ENCODE data around the gene ABHD17B. TPM values are rescaled to one million over a fixed set of nuclear protein-coding genes. Genes with fewer than 3 reads are reported as not detected.
A peak's percentile ranks its signal among the peaks of the same experiment; 100 is the strongest.

The ABHD17B gene
- total RNA-seq, 2 donors from 2014 or later = 29.2 to 33.9 TPM

DNA sequence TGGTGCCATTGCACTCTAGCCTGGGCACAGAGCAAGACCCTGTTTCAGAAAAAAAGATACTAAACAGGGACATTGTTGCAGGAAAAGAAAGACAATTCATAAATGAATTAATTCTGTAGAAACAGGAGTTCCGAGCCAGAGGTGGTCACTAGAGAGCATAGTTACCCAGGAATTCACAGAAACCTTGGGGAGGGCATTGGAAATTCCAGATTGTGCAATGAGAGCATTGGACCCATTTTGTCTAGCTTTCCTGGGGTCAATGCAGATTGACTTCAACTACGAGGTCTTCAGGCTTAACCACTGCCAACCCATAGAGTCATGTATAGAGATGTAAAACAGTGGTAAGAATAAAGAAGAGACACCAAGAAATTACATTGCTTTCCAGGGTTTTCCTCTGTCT lies 63.1 kb downstream of the ABHD17B start:
- ATAC-seq (no peak), DNase-seq (ENCODE audit: low spot score) (no peak)
- no peaks in the 10 kb centered on the region for H3K9me3 Mint-ChIP-seq
- H3K27me3 Mint-ChIP-seq = no peaks in the 10 kb centered on the region
- no peaks in the 10 kb centered on the region for H3K4me1 Mint-ChIP-seq (ENCODE audit: low read depth in 2 of 2)
- H3K36me3 Mint-ChIP-seq = no peaks in the 10 kb centered on the region
- H3K27ac Mint-ChIP-seq = no peak overlapping the region
- no peak overlapping the region for H3K4me3 Mint-ChIP-seq

- Mint-ChIP-seq H3K27me3 (no peaks in the 10 kb centered on the region), H3K4me1 (ENCODE audit: low read depth in 2 of 2) (no peaks in the 10 kb centered on the region), H3K36me3 (no peaks in the 10 kb centered on the region), H3K9me3 (no peaks in the 10 kb centered on the region), H3K4me3 (no peak overlapping the region), H3K27ac (no peak overlapping the region)
- DNase-seq (ENCODE audit: low spot score) (no peak), ATAC-seq (no peak)
Observed at GRCh38 chr9:71844808-71845207, 66.2 kb downstream of the ABHD17B start.

GRCh38 chr9:71839668-71840067 lies 71.3 kb downstream of the ABHD17B start:
- no peak overlapping the region for H3K4me3 Mint-ChIP-seq
- DNase-seq (ENCODE audit: low spot score) (no peak), ATAC-seq (no peak)
- H3K9me3 Mint-ChIP-seq = no peaks in the 10 kb centered on the region
- H3K27ac Mint-ChIP-seq = no peak overlapping the region
- H3K27me3 Mint-ChIP-seq = no peaks in the 10 kb centered on the region
- H3K36me3 Mint-ChIP-seq = no peaks in the 10 kb centered on the region
- no peaks in the 10 kb centered on the region for H3K4me1 Mint-ChIP-seq (ENCODE audit: low read depth in 2 of 2)

DNA sequence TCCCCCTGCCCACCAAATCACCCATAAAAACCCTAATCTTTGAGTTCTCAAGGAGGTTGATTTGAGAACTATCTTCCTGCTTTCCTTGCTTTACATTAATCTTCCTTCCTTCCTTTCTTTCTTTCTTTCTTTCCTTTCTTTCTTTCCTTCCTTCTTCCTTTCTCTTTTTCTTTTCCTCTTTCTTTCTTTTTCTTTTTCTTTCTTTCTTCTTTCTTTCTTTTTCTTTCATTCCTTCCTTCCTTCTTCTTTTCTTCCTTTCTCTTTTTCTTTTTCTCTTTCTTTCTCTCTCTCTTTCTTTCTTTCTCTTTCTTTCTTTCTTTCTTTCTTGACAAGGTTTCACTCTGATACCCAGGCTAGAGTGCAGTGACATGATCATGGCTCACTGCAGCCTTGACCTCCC lies 75.4 kb downstream of the ABHD17B start:
- Mint-ChIP-seq H3K27me3 (no peaks in the 10 kb centered on the region), H3K9me3 (no peaks in the 10 kb centered on the region), H3K4me3 (no peak overlapping the region), H3K27ac (no peak overlapping the region), H3K4me1 (ENCODE audit: low read depth in 2 of 2) (no peaks in the 10 kb centered on the region), H3K36me3 (no peaks in the 10 kb centered on the region)
- no peak for DNase-seq (ENCODE audit: low spot score)
- ATAC-seq = no peak

GRCh38 chr9:71830929-71831328 lies 80.1 kb downstream of the ABHD17B start:
- no peak for ATAC-seq
- H3K27me3 Mint-ChIP-seq = no peaks in the 10 kb centered on the region
- H3K36me3 Mint-ChIP-seq = no peaks in the 10 kb centered on the region
- no peak overlapping the region for H3K27ac Mint-ChIP-seq
- H3K4me3 Mint-ChIP-seq = no peak overlapping the region
- H3K4me1 Mint-ChIP-seq (ENCODE audit: low read depth in 2 of 2) = no peaks in the 10 kb centered on the region
- no peak for DNase-seq (ENCODE audit: low spot score)
- H3K9me3 Mint-ChIP-seq = no peaks in the 10 kb centered on the region

DNA sequence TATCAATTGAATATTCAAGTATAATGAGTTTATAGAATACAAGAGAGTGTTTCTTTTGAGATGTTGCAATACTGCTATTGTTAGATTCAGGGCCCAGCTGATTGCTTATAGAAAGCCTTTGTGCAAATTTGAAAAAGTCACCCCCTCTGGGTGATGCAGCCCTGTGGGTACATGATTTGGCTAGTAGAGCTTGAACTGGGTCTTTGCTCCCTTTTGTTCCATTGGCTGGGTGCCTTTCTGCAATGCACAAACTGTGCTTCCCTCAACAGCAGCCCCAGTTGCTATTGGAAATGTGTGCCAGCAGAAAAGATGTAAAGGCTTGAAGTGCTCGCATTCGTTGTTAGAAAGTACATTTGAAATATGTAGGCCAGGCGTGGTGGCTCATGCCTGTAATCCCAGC lies 80.8 kb downstream of the ABHD17B start:
- H3K27ac Mint-ChIP-seq = no peak overlapping the region
- no peak for ATAC-seq
- H3K27me3 Mint-ChIP-seq = no peaks in the 10 kb centered on the region

GRCh38 chr9:71826279-71826678 lies 84.7 kb downstream of the ABHD17B start:
- no peak for DNase-seq (ENCODE audit: low spot score)
- H3K27ac Mint-ChIP-seq = no peak overlapping the region
- no peaks in the 10 kb centered on the region for H3K9me3 Mint-ChIP-seq
- no peak overlapping the region for H3K4me3 Mint-ChIP-seq
- no peaks in the 10 kb centered on the region for H3K27me3 Mint-ChIP-seq
- H3K4me1 Mint-ChIP-seq (ENCODE audit: low read depth in 2 of 2) = no peaks in the 10 kb centered on the region
- ATAC-seq = no peak
- no peaks in the 10 kb centered on the region for H3K36me3 Mint-ChIP-seq

More for the DNA sequence above, 80.8 kb downstream of the ABHD17B start:
- Mint-ChIP-seq H3K4me1 (ENCODE audit: low read depth in 2 of 2) (no peaks in the 10 kb centered on the region), H3K9me3 (no peaks in the 10 kb centered on the region), H3K36me3 (no peaks in the 10 kb centered on the region), H3K4me3 (no peak overlapping the region)
- no peak for DNase-seq (ENCODE audit: low spot score)

DNA sequence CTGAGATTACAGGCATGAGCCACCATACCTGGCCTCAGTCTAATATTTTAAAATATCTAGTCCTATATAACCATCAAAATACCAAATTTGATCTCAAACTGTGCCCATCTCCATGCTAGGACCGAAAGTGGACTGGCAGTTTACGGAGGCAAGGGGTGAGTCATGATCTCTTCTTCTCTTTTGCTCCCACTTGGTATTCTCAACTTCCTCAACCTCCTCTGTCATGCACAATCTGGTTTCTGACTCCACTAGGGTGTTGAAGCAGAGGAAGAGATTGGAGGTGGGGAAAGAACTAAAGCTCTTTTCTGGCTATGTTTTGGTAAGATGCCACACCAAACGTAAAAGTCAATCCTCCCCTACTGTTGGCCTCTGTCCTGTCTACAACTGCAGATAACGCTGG lies 86.7 kb downstream of the ABHD17B start:
- ATAC-seq = no peak
- no peaks in the 10 kb centered on the region for H3K36me3 Mint-ChIP-seq
- no peak overlapping the region for H3K4me3 Mint-ChIP-seq
- H3K27me3 Mint-ChIP-seq = no peaks in the 10 kb centered on the region
- H3K27ac Mint-ChIP-seq = no peak overlapping the region
- DNase-seq (ENCODE audit: low spot score) = no peak
- no peaks in the 10 kb centered on the region for H3K9me3 Mint-ChIP-seq
- no peaks in the 10 kb centered on the region for H3K4me1 Mint-ChIP-seq (ENCODE audit: low read depth in 2 of 2)

DNA sequence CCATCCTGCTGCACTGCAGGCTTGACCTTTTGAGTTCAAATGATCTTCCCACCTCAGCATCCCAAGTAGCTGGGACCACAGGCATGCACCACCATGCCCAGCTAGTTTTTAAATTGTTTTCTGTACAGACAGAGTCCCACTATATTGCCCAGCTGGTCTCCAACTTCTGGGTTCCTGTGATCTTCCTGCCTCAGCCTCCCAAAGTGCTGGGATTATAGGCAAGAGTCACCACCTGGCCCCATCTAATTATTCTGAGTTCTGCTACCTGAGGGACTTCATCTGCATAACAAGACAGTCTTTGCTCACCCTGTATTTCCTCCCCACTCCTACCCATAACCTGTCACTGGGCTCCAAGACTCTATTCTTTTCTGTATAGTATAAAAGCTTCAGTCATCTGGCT lies 88.1 kb downstream of the ABHD17B start:
- DNase-seq (ENCODE audit: low spot score) = no peak
- Mint-ChIP-seq H3K9me3 (no peaks in the 10 kb centered on the region), H3K27me3 (no peaks in the 10 kb centered on the region), H3K27ac (no peak overlapping the region), H3K4me1 (ENCODE audit: low read depth in 2 of 2) (peaks cover 0 to 2% of the 10 kb centered on the region in 2 donors), H3K36me3 (no peaks in the 10 kb centered on the region), H3K4me3 (no peak overlapping the region)
- ATAC-seq = no peak

DNA sequence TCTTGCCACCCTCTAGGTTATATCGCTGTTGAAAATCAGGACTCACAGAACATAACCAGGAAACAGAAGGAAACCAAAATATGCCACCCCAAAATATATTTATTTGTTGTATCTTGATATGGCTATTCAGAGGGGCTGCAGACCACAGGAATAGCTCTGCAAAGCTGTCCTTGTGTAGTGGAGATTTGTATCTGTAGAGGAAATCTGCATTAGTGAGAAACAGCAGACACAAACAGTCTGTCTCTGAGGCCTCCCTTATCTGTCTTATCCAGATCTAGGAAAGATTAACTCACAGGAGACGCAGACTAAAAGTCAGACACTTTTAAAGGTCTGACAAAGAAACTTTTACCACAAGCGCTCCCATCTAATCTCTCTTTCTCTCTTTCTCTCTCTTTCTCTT lies 88.5 kb downstream of the ABHD17B start:
- DNase-seq (ENCODE audit: low spot score) (no peak), ATAC-seq (no peak)
- Mint-ChIP-seq H3K9me3 (no peaks in the 10 kb centered on the region), H3K36me3 (no peaks in the 10 kb centered on the region), H3K4me1 (ENCODE audit: low read depth in 2 of 2) (peaks cover 2 to 5% of the 10 kb centered on the region in 2 donors), H3K4me3 (no peak overlapping the region), H3K27ac (no peak overlapping the region), H3K27me3 (no peaks in the 10 kb centered on the region)

DNA sequence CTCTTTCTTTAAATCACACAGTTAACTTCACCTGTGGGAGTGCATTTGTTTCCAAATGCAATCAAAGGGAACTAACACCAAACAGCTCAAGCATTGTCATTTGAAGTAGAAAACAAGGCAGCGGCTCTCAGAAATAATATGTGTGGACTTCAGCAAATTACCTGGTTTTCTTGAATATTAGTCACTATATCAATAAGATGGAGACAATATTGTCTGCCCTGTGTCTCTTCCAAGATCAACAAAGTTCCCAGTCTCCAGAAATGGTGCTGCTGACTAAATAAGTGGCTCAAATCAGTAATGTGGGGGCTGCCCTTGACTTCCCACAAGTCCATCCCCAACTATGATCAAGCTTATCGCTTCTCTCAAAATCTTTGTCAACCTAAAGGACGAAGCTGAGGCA lies 89.6 kb downstream of the ABHD17B start:
- no peak overlapping the region for H3K27ac Mint-ChIP-seq
- no peaks in the 10 kb centered on the region for H3K9me3 Mint-ChIP-seq
- no peaks in the 10 kb centered on the region for H3K36me3 Mint-ChIP-seq
- no peaks in the 10 kb centered on the region for H3K27me3 Mint-ChIP-seq
- ATAC-seq = no peak
- H3K4me3 Mint-ChIP-seq = no peak overlapping the region
- peaks cover 10 to 12% of the 10 kb centered on the region in 2 donors for H3K4me1 Mint-ChIP-seq (ENCODE audit: low read depth in 2 of 2)
- DNase-seq (ENCODE audit: low spot score) = no peak

DNA sequence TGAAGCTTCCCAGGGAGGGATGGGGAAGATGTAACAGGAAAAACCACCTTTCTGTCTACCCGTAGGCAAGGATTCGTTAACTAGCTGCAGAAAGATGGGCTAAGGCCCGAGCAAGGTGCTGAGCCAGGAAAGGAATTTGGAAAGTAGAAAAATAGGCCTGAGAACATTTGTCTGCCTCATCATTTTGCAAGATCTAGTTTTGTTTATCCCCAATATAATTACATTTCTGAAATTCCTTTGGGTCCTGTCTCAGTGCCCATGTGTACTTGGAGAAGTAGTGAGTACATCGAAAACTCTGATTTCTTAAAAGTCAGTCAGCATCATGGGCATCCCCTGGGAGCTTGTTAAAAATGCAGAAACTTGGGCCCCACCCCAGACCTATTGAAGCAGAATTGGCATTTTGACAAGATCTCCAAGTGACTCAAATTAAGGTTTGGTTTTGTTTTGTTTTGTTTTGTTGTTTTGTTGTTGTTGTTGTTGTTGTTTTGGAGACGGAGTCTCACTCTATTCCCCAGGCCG lies 90.5 kb downstream of the ABHD17B start:
- Mint-ChIP-seq H3K27ac (no peak overlapping the region), H3K9me3 (no peaks in the 10 kb centered on the region), H3K4me1 (ENCODE audit: low read depth in 2 of 2) (peaks cover 10 to 12% of the 10 kb centered on the region in 2 donors), H3K4me3 (no peak overlapping the region), H3K36me3 (no peaks in the 10 kb centered on the region), H3K27me3 (no peaks in the 10 kb centered on the region)
- ATAC-seq = no peak
- DNase-seq (ENCODE audit: low spot score) = no peak

DNA sequence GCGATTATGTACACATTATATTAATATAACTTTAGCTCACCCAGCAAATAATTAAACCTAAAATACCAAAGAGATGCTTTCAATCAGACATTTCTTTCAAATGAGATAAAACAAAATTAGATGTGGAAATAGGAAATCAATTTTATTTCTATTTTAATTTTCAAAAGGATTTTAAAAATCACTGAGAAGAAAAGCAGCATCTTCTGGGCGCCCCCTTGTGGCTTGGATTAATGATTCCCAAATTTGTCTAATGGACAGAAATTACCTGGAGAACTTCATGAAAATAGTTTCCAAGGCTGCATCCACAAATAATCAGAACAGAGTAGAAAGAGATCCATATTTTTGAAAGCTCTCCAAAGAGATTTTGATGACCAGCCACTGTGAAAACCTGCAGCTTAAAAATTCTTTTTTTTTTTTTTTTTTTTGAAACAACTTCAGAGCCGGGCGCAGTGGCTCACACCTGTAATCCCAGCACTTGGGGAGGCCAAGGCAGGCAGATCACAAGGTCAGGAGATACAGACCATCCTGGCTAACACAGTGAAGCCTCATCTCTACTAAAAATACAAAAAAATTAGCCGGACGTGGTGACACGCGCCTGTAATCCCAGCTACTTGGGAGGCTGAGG lies 91.8 kb downstream of the ABHD17B start:
- H3K9me3 Mint-ChIP-seq = no peaks in the 10 kb centered on the region
- ATAC-seq = no peak
- no peak overlapping the region for H3K4me3 Mint-ChIP-seq
- H3K36me3 Mint-ChIP-seq = no peaks in the 10 kb centered on the region
- H3K4me1 Mint-ChIP-seq (ENCODE audit: low read depth in 2 of 2) = peaks cover 10 to 12% of the 10 kb centered on the region in 2 donors
- no peaks in the 10 kb centered on the region for H3K27me3 Mint-ChIP-seq
- no peak for DNase-seq (ENCODE audit: low spot score)
- no peak overlapping the region for H3K27ac Mint-ChIP-seq

- H3K4me3 Mint-ChIP-seq = no peak overlapping the region
Observed at GRCh38 chr9:71816916-71817451, 94.0 kb downstream of the ABHD17B start.

More at GRCh38 chr9:71816916-71817451, 94.0 kb downstream of the ABHD17B start:
- Mint-ChIP-seq H3K27ac (peak overlapping the region in 1 of 2 donors; percentile 18), H3K9me3 (no peaks in the 10 kb centered on the region), H3K36me3 (no peaks in the 10 kb centered on the region), H3K4me1 (ENCODE audit: low read depth in 2 of 2) (peaks cover 10 to 12% of the 10 kb centered on the region in 2 donors), H3K27me3 (no peaks in the 10 kb centered on the region)
- DNase-seq (ENCODE audit: low spot score) (no peak), ATAC-seq (no peak)

Measured in natural killer cell treated with Interleukin-12 subunit alpha and Interleukin-12 subunit beta and Interleukin-15 and Interleukin-18, amount 100 ng/mL, for 72 hours (primary cell).